DMS114 treated with DMSO at 0.1 percent for 48 hours (cell line): ENCODE results near the gene SLC36A1.
"Not testable (repeated sequence)": the region's sequence is repeated elsewhere in the genome, so short reads cannot be mapped to it uniquely, and the experiment has no call there.

Experiments used
- DNase-seq: peaks from one replicate; lab custom pipeline; 2025; ENCODE audit not compliant: unreplicated experiment; lab: John Stamatoyannopoulos, UW

Gene SLC36A1

DNA sequence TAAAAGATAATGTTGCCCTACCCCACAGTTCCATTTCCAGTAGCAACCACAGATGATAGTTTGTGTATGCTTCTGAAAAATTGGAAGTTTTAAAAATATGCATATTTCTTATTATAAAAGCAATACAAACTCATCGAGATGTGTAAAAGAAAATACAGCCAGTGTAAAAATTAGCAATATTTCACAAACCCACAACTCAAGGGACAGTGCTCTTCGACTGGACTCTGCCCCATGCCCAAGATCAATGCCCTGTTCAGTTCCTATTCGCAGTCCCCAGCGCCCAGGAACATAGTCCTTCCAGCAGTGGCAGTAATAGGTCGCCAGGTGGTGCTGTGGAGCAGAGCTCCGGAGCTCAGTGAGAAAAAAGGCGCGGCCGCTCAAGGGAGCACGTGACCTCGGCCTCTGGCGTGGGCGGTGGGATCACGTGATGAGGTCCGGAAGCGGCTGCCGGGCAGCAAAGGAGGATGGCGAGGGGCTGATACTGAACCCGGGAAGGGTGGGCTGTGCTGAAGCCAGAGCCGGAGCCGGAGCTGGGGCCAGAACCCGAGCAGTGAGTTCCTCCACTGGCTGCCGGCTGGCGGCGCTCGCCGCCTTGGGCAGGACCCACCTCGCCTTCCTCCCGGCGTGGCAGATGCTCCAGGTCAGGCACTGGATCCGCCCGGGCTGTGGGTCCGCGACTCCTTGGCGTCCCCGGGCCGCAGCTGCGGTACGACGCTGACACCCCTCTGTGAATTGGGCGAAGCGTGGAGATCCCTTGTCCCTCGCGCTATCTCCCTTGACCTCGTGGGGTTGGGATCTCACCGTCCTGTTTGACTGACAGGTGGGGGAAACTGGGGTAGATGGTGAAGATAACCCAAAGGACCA lies at the start of gene SLC36A1:
TSS of gene SLC36A1 (plus strand) at position 430 of the 864 bp plus-strand sequence. CDS start 11,190 bp downstream, outside the sequence.
- peak; percentile 92 for DNase-seq

DNA sequence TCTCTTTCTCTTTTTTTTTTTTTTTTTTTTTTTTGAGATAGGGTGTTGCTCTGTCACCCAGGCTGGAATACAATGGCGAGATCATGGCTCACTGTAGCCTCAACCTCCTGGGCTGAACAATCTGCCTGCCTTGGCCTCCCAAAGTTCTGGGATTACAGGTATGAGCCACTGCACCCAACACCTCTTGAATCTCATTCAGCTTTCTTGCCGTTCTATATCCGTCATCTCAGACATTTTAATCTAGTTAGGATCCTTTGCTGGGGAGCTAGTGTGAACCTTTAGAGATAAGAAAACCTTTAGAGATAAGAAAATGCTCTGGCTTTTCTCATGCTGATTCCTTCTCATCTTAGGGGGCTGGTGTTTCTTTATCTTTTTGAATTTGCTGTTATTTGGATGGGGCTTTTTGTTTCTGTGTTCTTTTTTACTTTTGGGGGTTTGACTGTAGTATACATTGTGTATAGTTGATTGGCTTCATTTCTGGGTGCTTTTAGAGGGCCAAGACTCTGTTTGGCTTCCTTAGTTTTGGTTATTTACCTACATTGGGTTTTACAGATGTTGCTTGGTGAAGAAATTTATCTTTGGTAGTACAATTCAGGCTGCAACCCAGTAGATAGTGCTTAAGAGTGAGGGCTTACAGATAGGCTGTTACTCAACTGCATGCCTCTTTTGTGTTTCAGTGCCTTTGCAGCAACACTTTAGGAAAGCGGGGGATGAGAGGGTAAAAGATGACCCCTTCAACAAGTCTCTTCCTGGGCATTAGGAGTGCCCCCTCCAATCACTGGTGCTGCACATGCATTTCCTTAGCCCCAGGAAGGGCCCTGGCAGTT lies 41.9 kb upstream of the SLC36A1 start:
- no peak for DNase-seq

DNA sequence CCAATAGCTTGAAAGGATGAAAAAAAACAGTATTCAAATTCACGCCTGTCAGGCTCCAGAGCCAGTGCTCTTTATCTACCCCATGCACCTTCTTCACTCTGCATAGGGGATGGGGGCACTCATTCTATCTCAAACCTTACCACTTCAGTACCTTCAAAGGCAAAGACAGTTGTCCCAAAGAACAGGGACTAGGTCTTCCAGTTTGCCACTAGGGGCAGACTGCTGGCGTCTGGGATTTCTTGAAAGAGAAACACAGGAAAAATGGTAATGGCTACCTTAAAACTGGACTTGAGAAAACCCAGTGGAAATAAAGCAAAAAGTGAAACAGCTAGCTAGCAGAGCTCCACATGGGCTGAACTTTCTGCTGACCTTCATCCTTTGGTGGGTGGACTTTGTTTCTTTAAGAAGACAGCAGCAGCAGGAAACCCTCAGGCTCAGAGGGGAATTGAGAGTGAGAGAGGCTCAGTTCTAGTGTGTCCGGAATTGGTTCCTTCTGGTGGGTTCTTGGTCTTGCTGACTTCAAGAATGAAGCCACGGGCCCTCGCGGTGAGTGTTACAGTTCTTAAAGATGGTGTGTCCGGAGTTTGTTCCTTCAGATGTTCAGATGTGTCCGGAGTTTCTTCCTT lies 41.0 kb upstream of the SLC36A1 start:
- no peak for DNase-seq

DNA sequence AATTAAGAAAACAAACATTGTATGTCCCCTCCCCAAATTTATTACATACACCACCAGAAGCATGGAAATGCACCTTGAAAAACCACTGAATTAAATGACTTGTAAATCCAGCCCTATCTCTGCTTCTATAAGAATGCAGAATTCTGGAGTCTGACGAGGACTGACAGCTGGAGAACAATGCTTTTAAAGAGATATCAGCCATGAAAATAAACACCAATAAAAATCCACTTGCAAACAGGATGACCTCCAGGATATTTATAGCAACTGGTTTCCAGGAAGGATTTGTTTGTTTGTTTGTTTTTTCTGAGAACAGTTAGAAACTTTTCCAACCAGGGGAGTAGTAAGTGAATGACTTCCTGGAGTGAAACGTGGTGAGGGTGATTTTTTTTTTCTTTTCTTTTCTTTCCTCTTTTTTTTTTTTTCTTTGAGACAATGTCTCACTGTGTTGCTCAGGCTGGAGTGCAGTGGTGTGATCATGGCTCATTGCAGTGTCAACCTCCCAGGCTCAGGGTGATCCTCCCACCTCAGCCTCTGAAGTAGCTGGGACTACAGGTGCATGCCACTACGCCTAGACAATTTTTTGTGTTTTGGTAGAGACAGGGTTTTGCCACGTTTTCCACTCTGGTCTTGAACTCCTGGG lies 38.7 kb upstream of the SLC36A1 start:
- DNase-seq, result no peak

DNA sequence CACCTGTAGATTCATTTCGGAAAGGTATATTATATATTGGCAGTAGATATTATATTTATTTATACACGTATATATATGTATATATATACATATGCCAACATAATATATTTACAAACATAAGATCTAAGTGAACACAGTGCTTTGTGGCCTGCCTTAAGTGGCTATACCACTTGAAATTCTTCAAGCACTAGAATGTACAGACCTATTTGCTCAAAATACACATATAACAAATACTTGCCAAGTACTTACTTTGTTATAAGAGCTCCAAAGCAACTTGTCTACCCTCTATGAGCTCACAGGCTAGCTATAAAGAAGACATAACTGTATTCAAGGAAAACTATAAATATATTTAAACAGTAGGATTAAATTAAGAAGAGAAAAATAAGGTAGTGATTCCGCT lies 33.6 kb upstream of the SLC36A1 start:
- DNase-seq, result no peak

DNA sequence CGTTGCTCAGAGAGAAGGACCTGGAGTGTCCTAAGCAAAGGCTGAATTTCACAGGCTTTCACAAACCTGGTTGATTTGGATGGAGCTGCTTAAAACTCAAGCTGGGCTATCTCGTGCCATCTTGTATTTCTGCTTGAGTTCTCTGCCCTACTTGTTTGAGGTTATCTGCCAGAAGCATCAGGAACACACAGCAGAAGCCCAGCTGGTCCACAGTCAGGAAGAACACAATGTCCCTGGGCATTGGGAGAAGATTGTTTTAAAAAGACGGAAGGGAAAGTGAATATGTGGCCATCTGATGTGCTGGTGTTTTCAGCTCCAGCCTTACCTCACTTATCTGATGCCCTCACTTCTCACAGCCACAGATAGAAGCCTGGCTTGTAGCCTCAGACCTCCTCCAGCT lies 32.9 kb upstream of the SLC36A1 start:
- DNase-seq, result no peak

DNA sequence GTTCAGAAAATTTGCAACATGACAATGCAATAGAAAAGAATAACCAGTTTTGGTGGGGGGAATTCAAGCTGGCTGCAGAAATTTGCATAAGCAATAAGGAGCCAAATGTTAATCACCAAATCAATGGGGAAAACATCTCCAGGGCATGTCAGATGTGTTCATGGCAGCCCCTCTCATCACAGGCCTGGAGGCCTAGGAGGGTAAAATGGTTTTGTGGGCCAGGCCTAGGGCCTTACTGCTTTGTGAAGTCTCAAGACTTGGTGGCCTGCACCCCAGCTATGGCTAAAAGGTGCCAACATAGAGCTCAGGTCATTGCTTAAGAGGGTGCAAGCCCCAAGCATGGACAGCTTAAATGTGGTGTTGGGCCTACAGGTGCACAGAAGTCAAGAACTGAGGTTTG lies 29.7 kb upstream of the SLC36A1 start:
- no peak for DNase-seq

DNA sequence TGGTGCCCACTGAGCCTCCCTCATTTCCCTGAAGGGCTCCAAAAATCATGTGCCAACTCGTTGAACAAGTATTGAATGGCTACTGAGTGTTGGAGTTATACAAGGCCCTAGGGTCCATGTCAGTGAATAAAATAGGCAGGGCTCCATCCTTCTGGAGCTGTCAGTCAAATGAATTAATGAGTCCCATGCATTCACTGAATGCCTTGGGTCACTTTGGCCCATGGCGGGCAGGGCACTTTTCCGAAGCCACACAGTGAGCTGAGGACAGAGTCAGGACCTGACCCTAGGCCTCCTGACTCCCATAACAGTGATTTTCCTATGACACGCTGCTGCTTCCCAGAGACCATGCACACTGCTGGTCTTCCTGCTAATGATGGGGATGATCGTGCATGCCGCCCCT lies 27.3 kb upstream of the SLC36A1 start:
- no peak for DNase-seq

DNA sequence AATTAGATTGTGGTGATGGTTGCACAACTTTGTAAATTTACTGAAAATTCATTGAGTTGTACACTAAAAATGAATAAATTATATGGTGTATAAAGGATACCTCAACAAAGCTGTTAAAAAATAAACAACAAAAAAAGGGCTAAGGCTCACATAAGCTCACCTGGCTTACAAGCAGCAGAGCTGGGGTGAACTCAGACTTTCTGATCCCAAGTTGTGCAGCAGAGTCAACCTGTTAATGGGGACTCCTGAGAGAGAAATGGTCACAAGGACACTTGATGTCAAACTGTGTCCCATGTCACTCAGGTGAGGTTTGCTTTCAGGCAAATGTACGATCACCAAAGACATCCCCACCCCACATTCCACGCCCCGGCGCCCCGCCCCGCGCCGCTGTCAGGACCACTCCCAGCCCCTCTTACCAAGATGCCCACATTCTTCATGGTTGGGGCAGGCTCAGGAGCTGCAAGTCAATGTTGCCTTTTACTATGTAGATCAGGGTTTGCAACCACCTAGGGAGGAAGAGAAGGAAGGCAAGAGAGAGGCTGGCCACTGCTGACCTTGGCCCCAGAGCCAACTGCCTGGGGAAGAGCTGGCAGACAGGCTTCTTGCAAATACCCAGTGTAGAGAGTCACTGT lies 22.4 kb upstream of the SLC36A1 start:
- DNase-seq, result no peak

DNA sequence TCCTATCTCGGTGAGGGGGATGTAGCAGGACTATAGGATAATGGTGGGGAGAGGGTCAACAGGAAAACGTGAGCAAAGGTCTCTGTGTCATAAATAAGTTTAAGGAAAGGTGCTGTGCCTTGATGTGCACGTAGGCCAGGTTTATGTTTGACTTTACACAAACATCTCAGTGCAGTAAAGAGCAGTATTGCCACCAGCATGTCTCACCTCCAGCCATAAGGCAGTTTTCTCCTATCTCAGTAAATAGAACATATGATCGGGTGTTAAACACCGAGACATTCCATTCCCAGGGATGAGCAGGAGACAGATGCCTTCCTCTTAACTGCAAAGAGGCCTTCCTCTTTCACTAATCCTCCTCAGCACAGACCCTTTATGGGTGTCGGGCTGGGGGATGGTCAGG lies 21.1 kb upstream of the SLC36A1 start:
- DNase-seq, result not testable (repeated sequence)

DNA sequence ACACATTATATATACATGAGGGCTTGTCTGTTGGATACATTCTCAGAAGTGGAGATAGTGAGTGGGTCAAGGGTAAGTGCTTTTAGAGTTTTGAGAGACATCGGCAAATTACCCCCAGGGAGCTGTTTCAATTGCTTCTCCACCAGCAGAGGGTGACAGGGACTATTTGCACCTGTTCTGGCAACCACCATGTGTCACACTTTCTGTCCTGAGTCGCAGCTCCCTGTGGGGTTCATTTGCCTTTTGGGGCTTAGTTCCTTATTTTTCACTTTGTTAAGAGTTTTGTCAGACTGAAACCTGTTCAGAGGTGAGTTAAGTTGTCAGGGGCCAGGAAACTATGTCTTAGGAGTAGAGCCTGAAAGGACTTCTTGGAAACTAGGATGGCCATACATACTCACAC lies 20.1 kb upstream of the SLC36A1 start:
- no peak for DNase-seq

DNA sequence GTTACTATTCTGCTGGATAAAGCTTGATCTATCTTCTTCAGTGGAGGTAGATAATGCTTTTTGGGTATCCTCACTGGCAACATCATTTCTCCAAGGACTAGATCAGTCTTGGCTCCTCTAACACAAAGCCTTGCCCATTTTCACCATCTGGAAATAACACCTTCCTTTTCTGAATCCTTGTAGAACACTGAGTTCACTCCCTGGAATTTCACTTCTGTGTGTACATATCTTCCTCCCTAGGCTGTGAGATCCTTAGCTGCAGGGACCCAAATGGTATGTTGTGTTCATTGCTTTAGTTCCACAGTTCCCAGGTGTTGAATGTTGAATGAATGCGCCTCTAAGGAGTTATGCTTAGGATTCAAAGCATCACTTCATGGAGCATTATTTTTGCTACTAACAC lies 16.7 kb upstream of the SLC36A1 start:
- DNase-seq, result no peak

DNA sequence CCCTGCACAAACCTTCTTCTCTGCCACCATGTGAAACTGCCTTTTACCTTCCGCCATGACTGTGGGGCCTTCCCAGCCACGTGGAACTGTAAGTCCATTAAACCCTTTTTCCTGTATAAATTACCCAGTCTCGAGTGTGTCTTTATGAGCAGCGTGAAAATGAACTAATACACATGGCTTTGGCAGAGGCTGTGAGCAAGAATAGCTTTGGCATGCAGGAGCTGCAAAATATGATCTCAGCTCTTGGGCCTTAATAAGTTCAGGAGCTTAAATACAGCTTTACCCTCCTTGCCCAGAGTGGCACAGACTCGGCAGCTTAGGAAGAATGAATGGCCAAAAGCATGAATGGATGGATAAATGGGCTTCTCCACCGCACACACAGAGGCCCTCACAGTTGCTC lies 15.7 kb upstream of the SLC36A1 start:
- DNase-seq, result no peak

DNA sequence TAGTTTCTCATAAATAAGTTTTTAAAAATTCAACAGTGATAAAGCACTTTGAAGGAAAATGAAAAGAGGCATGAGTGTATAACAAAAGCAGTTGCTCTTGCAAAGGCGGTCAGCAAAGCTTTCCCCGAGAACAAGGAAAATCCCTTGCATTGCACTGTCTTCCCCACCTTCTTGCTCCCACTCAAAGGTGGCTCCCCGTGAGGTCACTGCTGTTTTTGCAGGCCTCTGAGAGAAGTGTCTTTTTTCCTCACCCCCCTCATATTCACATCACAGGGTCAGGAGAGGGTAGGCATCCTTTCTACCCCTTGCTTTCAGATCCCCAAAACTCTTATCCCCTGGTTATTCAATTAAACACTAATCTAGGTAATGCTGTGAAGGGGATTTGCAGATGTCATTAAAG lies 15.2 kb upstream of the SLC36A1 start:
- DNase-seq, result no peak

DNA sequence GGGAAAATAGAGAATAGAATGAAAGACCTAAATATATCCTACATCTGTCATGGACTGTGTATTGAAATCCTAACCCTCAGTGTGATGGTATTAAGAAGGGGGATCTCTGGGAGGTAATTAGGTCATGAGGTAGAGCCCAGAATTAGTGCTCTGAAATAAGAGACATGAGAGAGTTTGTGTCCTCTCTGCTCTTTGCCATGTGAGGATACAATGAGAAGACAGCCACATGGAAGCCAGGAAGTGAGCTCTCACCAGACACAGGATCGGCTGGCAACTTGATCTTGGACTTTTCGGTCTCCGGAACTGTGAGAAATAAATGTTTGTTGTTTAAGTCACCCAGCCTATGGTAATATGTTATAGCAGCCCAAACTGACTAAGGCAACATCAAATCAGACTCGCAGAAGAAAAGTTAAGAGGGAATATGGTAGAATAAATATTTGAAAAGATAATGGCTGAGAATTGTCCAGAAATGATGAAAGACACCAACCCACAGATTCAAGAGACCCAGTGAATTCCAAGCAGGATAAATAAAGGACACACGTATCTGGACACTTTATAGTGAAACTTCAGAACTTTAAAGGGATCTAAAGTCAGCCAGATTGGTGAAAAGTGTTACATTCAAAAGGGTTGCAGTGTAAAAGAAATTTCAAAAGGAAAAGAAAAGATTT lies 12.7 kb upstream of the SLC36A1 start:
- DNase-seq, result no peak

DNA sequence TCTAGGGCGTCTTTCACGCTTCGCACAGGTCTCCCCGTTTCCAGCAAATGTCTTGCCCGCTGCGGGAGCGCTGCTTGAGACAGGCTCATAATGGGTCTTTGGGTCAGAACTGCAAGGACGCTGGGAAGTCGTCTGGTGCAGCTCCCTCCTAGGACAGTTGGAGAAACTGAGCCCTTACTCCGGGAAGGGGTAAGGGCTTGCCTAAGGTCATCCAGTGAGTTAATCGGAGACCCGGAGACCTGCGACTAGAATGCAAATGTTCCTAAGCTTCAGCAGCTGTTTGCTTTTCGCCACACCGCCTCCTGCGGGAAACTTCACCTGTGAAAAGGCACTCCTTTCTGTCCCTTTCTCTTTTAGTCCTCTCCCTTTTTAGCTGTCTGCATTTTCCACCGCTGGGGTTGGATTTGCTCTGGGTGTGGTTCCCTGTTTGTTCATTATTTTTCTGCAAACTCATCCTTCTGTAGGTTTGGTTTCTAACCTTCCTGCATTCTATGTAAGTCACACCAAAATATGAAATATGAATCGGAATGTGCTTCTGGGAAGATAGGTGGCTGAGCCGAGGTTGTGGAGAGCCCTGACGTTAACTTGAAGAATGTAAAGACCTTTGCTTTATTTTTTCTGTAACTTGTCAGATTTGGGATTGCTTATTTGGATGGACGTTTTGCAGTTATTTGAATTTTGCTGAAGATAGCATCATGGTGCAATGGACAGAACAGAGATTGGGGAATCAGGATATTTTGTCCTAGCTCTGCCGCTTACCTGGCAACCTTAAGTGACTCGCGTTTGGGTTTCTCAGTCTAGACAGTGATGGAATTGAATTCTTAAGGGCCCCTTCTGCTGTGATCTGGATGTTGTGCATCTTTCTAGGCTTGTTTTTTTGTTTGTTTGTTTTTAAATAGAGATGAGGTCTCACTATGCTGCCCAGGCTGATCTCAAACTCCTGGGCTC lies 909 bp downstream of the SLC36A1 start:
- DNase-seq, result no peak

DNA sequence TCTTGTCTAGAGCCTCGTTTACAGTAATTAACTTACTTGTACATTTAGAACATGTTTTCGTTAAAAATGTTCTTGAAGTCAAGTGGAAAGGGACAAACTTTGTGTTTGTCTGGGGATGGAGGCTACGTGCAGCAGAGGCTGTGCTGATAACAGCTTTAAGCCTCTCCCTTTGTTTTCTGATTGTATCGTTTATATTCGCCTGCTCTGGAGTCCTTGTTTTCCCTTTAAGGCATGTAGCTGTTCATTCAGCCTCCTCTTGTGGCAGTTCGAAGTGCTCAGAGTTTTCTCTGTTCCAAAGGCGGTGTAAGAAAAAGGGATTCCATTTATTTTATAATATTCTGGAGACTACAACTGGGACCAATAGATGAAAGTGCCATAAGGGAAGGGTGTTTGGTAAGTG lies 1.9 kb downstream of the SLC36A1 start:
- DNase-seq, result no peak

DNA sequence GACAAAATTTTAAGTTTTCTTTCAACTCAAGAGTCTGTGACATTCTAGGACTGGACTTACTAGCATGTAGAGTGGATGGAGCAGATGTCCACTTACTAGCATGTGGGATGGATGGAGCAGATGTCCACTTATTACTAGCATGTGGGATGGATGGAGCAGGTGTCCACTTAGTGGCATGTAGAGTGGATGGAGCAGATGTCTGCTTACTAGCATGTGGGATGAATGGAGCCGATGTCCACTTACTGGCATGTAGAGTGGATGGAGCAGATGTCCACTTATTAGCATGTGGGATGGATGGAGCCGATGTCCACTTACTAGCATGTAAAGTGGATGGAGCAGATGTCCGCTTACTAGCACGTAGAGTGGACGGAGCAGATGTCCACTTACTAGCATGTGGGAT lies 2.4 kb downstream of the SLC36A1 start:
- no peak for DNase-seq

DNA sequence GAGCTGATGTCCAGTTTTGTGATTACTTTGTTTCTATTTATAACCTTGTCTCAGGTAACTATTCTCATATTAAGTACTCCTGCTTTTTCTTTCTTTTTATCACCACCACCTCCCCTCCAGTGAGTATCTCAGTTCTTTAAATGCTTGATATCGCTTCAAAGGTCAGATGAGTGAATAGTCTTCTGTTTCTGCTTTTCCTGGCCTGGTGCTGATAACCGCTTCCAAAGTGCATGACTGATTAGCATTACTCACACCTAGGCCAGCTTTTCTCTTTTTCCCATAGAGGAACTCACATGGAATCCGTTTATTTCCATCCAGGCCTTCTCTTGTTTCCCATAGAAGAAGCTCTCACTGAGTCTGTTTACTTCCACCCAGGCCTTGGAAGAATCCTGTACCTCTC lies 3.2 kb downstream of the SLC36A1 start:
- no peak for DNase-seq
